ENCODE data around the gene PADI4.

Gene PADI4, protein sequence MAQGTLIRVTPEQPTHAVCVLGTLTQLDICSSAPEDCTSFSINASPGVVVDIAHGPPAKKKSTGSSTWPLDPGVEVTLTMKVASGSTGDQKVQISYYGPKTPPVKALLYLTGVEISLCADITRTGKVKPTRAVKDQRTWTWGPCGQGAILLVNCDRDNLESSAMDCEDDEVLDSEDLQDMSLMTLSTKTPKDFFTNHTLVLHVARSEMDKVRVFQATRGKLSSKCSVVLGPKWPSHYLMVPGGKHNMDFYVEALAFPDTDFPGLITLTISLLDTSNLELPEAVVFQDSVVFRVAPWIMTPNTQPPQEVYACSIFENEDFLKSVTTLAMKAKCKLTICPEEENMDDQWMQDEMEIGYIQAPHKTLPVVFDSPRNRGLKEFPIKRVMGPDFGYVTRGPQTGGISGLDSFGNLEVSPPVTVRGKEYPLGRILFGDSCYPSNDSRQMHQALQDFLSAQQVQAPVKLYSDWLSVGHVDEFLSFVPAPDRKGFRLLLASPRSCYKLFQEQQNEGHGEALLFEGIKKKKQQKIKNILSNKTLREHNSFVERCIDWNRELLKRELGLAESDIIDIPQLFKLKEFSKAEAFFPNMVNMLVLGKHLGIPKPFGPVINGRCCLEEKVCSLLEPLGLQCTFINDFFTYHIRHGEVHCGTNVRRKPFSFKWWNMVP

GRCh38 chr1:17307946-17308345 lies at the start of gene PADI4:
TSS of gene PADI4 (plus strand) at chr1:17308197. CDS start at chr1:17308223, 26 bp downstream.
- peak; percentile 48 for DNase-seq (ENCODE audit: low read depth)

DNA sequence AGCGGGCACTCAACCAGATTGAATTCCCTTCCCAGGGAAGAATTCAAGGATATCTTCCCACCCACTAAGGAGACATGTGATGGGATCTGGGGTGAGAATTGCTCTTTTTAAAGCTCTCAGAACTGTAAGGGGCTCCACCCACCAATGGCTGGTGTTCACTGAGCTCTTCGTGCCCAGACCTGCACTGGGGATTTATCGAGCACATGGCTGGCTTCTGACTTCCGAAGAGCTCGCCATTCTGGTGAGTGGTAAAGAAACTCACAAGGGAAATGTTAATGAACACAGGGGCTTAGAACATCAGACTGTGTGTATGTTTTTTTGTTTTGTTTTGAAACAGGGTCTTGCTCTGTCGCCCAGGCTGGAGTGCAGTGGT lies 49.3 kb upstream of the PADI4 start:
- DNase-seq (ENCODE audit: low read depth): no peak

- no peak for DNase-seq (ENCODE audit: low read depth)
Measured at GRCh38 chr1:17259233-17259873, 48.6 kb upstream of the PADI4 start.

- DNase-seq (ENCODE audit: low read depth): no peak
Measured at GRCh38 chr1:17260264-17260663, 47.7 kb upstream of the PADI4 start.

DNA sequence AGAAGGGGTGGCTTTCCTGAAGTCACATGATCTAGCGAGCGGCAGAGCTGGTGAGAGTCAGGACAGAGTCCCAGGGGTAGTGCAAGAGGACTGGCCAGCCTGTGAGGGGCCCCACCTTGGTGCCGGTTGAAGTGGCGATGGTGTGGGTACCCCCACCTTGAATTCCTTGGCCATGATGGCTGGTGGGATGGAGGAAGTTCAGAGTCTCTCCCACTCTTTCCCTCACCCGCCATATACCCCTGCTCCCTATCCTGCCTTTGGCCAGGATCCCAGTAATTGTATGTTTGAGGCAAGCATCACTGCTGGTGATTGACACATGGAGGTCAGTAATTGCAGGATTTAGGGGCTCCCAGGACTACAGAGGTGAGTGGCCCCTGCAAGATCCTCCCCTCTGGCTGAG lies 47.3 kb upstream of the PADI4 start:
- no peak for DNase-seq (ENCODE audit: low read depth)

DNA sequence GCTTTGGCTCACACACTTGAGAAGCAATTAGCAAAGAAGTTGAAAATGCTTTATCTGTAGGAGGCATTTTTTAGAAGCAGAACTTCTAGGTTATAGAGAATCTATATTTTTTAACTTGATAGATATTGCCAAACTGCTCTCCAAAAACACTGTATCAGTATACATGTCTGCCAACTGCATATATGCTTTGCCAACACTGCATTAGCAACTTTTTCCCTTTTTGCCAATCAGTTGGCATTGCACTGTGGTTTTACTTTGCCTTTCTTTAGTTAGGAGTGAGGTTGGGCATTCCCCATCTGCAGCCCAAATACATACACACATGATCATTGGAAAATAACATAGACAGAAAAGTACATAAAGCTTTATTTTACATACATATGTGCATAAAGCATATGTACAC lies 44.1 kb upstream of the PADI4 start:
- no peak for DNase-seq (ENCODE audit: low read depth)

DNA sequence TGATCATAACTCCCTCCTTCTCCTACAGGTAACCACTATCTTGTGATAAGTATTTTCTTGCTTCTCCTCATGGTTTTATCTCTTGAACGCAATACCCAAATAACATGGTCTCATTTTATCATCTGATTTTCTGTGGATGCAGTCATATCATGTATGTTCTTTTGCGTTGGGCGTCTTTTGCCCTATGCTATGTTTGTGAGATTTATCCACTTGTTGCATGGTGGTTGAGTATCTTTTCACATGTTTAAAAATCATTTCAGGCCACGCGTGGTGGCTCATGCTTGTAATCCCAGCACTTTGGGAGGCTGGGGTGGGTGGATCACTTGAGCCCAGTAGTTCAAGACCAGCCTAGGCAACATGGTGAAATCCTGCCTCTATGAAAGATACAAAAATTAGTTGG lies 43.5 kb upstream of the PADI4 start:
- DNase-seq (ENCODE audit: low read depth): no peak

DNA sequence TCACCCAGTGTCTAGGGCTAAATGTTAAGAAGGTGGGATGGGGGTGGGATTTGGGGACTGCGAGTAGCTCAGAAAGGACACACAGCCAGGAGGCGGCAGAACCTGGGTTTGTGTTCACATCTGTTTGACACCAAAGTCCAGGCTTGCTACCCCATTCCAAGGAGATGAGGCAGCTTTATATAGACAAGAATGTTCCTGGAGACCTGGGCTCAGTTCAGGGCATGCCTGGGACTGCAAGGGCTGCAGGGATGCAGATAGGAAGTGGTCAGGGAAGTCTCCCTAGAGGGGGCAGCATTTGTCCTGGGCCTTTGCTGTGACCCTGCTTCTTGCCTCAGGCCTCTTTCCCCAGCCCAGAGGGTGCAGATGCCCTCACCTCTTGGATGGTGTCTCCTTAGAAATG lies 42.8 kb upstream of the PADI4 start:
- no peak for DNase-seq (ENCODE audit: low read depth)

DNA sequence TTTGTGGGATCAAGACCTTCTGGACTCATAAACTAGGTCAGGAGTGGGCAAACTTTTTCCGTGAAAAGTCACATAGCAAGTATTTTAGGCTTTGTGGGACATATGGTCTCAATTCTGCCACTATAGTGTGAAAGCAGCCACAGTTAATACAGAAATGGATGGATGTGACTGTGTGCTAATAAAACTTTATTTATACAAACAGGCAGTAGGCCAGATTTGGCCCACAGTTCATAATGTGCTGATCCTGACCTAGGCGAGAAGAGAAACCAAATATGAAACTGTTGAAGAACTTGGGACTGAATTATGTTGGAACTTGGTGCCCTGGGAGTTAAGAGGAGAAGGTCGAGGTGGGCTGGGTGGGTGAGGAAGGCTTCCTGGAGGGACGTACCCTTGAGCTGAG lies 42.0 kb upstream of the PADI4 start:
- DNase-seq (ENCODE audit: low read depth): no peak

GRCh38 chr1:17270891-17271765 lies 36.9 kb upstream of the PADI4 start:
- DNase-seq (ENCODE audit: low read depth): no peak

- DNase-seq (ENCODE audit: low read depth): no peak
Measured at GRCh38 chr1:17272066-17272465, 35.9 kb upstream of the PADI4 start.

GRCh38 chr1:17272646-17273045 lies 35.4 kb upstream of the PADI4 start:
- DNase-seq (ENCODE audit: low read depth): no peak

- DNase-seq (ENCODE audit: low read depth): no peak
Measured at GRCh38 chr1:17273096-17273495, 34.9 kb upstream of the PADI4 start.

DNA sequence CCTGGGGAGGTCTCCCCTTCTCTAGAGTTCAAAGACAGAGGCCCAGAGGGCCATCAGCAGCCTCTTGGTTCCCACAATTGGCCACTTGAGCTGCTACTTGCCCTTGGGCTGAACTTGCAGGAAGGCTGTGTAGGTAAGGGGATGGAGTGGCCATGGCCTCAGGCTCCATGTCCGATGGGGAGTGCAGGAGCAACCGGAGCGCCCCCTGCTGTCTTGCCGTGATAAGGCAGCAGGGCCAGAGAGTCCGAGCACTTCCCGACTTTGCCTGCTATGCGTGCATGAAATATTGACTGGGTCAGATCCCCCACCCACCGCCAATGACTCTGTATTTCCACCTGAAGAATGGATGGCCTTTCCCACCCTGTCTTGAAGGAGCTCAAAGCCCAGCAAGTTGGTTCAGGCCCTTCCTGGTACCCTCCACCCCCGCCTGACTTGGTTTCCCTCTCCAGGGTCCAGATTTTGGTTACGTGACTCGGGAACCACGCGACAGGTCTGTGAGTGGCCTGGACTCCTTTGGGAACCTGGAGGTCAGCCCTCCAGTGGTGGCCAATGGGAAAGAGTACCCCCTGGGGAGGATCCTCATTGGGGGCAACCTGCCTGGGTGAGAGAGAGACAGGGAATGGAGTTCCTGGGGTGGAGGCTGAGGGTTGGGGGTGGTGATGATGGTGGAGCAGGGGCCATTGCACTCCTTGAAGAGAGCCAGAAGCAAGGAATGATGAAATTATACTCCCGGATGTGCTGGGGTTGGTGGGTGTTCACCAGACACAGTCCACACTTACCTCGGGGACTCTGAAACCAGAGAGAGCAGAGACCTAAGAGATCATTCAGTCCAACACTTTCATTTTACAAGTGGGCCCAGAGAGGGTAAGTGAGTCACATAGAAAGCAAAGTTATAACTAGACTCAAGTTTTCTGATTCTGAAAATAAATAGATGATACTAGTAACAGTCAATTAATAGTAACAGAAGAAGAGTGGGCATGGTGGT lies 33.5 kb upstream of the PADI4 start:
- peak; percentile 43 for DNase-seq (ENCODE audit: low read depth)

DNA sequence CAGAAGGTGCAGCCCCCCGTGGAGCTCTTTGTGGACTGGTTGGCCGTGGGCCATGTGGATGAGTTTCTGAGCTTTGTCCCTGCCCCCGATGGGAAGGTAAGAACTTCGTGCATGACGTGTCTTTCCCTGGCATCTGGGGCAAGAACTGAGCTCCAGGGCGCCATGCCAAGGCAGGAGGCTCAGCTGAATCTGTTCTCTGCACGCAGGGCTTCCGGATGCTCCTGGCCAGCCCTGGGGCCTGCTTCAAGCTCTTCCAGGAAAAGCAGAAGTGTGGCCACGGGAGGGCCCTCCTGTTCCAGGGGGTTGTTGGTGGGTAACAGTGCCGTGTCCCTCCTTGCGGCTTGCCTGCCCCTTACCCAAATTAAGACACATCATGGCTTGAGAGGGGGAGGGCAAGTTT lies 31.4 kb upstream of the PADI4 start:
- peak; percentile 68 for DNase-seq (ENCODE audit: low read depth)

DNA sequence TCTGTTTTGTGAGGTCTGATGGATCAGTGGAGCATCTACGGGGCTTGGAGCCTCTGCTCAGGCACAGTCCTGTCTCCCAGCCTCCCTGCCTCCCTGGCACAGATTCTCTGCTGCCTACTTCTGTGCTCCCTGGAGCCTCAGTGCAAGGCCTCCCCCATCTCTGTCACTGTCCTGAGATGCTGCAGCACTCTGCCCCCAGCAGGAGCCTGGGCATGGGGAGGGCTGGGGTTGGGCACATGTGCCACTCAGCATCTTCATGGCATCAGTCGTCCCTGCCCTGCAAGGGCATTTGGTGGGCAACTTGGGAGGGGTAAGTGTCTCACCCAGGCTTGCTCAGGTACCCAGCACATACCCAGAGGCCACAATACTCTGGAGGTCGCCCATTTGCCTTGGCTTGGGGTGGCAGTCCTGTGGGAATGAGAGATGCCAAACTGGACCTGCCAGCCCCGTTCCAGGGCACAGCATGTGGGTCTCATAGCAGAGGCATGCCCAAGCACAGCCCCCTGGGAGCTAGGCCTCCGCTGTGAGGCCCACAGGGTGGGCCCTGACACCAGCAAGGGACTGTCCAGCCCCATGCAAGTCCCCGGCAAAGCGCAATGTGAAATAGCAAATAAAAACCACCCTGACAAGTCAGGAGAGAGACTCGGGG lies 30.4 kb upstream of the PADI4 start:
- no peak for DNase-seq (ENCODE audit: low read depth)

DNA sequence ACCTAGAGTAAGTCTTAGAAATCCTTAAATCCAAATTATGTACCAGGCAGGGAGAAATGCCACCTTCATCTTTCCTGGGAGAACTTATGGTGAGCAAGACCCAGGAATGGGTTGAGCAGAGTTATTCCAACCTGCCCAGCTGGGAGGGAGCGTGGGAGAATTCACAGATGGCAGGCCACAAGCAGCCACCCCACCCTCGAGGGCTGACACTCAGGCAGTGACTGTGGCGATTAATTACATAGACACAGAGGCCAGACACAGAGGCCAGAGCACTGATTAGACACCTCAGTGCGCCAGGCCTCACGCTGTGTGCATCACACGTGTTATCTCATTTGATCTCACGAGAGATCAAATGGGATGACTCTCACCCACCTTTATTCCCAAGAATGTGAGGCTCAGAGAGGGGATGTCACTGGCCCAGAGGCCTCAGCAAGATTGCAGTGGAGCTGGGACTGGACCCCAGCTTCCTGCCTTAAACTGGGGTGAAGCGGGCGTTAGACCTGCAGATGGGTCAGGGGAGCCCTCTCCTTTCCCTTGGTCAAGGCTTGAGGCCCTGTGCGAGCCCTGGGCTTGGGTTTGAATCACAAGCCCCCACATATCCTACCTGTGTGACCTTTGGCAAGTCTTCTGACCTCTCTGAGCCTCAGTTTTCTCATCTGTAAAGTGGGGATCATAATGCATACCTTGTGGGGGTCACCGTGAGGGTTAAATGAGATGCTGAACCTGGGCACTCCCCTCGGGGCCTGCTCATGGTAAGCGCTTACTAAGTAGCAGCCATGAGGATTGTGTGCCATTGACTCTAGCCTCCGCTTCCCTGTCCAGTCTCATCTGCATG lies 28.8 kb upstream of the PADI4 start:
- no peak for DNase-seq (ENCODE audit: low read depth)

GRCh38 chr1:17280436-17280835 lies 27.6 kb upstream of the PADI4 start:
- no peak for DNase-seq (ENCODE audit: low read depth)

- DNase-seq (ENCODE audit: low read depth): no peak
Measured at GRCh38 chr1:17280894-17281293, 27.1 kb upstream of the PADI4 start.

- peak; percentile 70 for DNase-seq (ENCODE audit: low read depth)
Measured at GRCh38 chr1:17281775-17282181, 26.2 kb upstream of the PADI4 start.

All from CMK (cell line).